Skeletal muscle tissue (tissue), 4 donors: ENCODE data around the gene ALDH1A1. TPM values are rescaled to one million over a fixed set of nuclear protein-coding genes. Genes with fewer than 3 reads are reported as not detected.
"Not testable (repeated sequence)": the region's sequence is repeated elsewhere in the genome, so short reads cannot be mapped to it uniquely, and the experiment has no call there.

ENCODE experiments used
- H3K27ac ChIP-seq: one replicate; pipeline ENCODE4 v1.7.0; 2013; ENCODE audit warnings: mild to moderate bottlenecking, low read depth, low read length, inconsistent platforms
- H3K27me3 ChIP-seq, 3 donors: one replicate each; pipeline ENCODE4 v1.7.0; 2013; ENCODE audit warnings: low read length in 3 of 3; ENCODE audit not compliant: control insufficient read depth in 3 of 3, insufficient read depth in 3 of 3
- H3K36me3 ChIP-seq, 3 donors: one replicate each; pipeline ENCODE4 v1.7.0; 2013; ENCODE audit warnings: low read length in 3 of 3; ENCODE audit not compliant: control insufficient read depth in 3 of 3, insufficient read depth in 3 of 3
- H3K4me1 ChIP-seq, 3 donors: one replicate each; pipeline ENCODE4 v1.7.0; 2013; ENCODE audit warnings: low read length in 3 of 3, mild to moderate bottlenecking in 3 of 3; ENCODE audit not compliant: control insufficient read depth in 3 of 3, insufficient read depth in 3 of 3
- H3K4me3 ChIP-seq, 3 donors: one replicate each; pipeline ENCODE4 v1.7.0; 2013; ENCODE audit warnings: low read length in 3 of 3
- H3K9ac ChIP-seq, 3 donors: one replicate each; pipeline ENCODE4 v1.7.0; 2013; ENCODE audit warnings: low read length in 3 of 3, mild to moderate bottlenecking in 3 of 3, moderate library complexity in 2 of 3, low read depth in 1 of 3
- H3K9me3 ChIP-seq, 3 donors: one replicate each; pipeline ENCODE4 v1.7.0; 2013; ENCODE audit warnings: low read length in 3 of 3; ENCODE audit not compliant: control insufficient read depth in 3 of 3
- total RNA-seq: library from RNA; depleted of rRNA; stranded (reverse); fragments of >200 nt; gene quantifications from one replicate; pipeline ENCODE4 v1.2.3, GENCODE V29; 2014
- donor health status: Osteomylitis.

The ALDH1A1 gene
- total RNA-seq, 1 donor from 2014 or later: 52.7 TPM

GRCh38 chr9:72871685-72872084, 81.2 kb downstream of the ALDH1A1 start:
- Histone ChIP-seq H3K27ac (no peak overlapping the region), H3K4me1 (peaks cover 0 to 2% (median 0%) of the 10 kb centered on the region in 3 donors), H3K9ac (peak overlapping the region in 1 of 3 donors; percentile 51), H3K36me3 (no peaks in the 10 kb centered on the region), H3K9me3 (no peaks in the 10 kb centered on the region), H3K4me3 (peak overlapping the region in 2 of 3 donors; percentile 2 to 34), H3K27me3 (no peaks in the 10 kb centered on the region)

- Histone ChIP-seq H3K27me3 (no peaks in the 10 kb centered on the region), H3K9ac (no peak overlapping the region), H3K4me1 (no peaks in the 10 kb centered on the region), H3K4me3 (no peak overlapping the region), H3K36me3 (no peaks in the 10 kb centered on the region), H3K9me3 (no peaks in the 10 kb centered on the region), H3K27ac (no peak overlapping the region)
Measured at GRCh38 chr9:72864327-72864726, 88.5 kb downstream of the ALDH1A1 start.

- Histone ChIP-seq H3K27me3 (no peaks in the 10 kb centered on the region), H3K27ac (no peak overlapping the region), H3K4me1 (peaks cover 0 to under 1% (median under 1%) of the 10 kb centered on the region in 3 donors)
Measured at GRCh38 chr9:72863456-72864094, 89.3 kb downstream of the ALDH1A1 start.

GRCh38 chr9:72862788-72863187, 90.1 kb downstream of the ALDH1A1 start:
- H3K27ac ChIP-seq, H3K4me1 ChIP-seq, H3K27me3 ChIP-seq, H3K9me3 ChIP-seq, H3K36me3 ChIP-seq, H3K9ac ChIP-seq, H3K4me3 ChIP-seq: not testable (repeated sequence)

More at GRCh38 chr9:72863456-72864094, 89.3 kb downstream of the ALDH1A1 start:
- Histone ChIP-seq H3K9me3 (no peaks in the 10 kb centered on the region), H3K36me3 (no peaks in the 10 kb centered on the region), H3K9ac (no peak overlapping the region), H3K4me3 (no peak overlapping the region)

- H3K27me3 ChIP-seq: no peaks in the 10 kb centered on the region
- H3K27ac ChIP-seq: no peak overlapping the region
- no peak overlapping the region for H3K9ac ChIP-seq
- no peaks in the 10 kb centered on the region for H3K36me3 ChIP-seq
- no peaks in the 10 kb centered on the region for H3K9me3 ChIP-seq
- H3K4me1 ChIP-seq: peaks cover 9 to 15% (median 11%) of the 10 kb centered on the region in 3 donors
- no peak overlapping the region for H3K4me3 ChIP-seq
Measured at GRCh38 chr9:72858089-72858912, 94.6 kb downstream of the ALDH1A1 start.

- no peak overlapping the region for H3K27ac ChIP-seq
Measured at GRCh38 chr9:72857624-72857996, 95.2 kb downstream of the ALDH1A1 start.

GRCh38 chr9:72856972-72857623, 95.8 kb downstream of the ALDH1A1 start:
- H3K27ac ChIP-seq: no peak overlapping the region
- peaks cover 9 to 15% (median 11%) of the 10 kb centered on the region in 3 donors for H3K4me1 ChIP-seq
- H3K36me3 ChIP-seq: no peaks in the 10 kb centered on the region
- H3K9ac ChIP-seq: no peak overlapping the region
- H3K4me3 ChIP-seq: no peak overlapping the region
- H3K9me3 ChIP-seq: no peaks in the 10 kb centered on the region
- H3K27me3 ChIP-seq: no peaks in the 10 kb centered on the region

More at GRCh38 chr9:72857624-72857996, 95.2 kb downstream of the ALDH1A1 start:
- no peaks in the 10 kb centered on the region for H3K36me3 ChIP-seq
- no peaks in the 10 kb centered on the region for H3K9me3 ChIP-seq
- H3K9ac ChIP-seq: no peak overlapping the region
- no peaks in the 10 kb centered on the region for H3K27me3 ChIP-seq
- H3K4me1 ChIP-seq: peaks cover 9 to 15% (median 11%) of the 10 kb centered on the region in 3 donors
- no peak overlapping the region for H3K4me3 ChIP-seq

GRCh38 chr9:72855890-72856523, 96.8 kb downstream of the ALDH1A1 start:
- H3K27me3 ChIP-seq: no peaks in the 10 kb centered on the region
- H3K27ac ChIP-seq: no peak overlapping the region
- H3K36me3 ChIP-seq: no peaks in the 10 kb centered on the region
- no peaks in the 10 kb centered on the region for H3K9me3 ChIP-seq
- H3K4me1 ChIP-seq: peaks cover 9 to 15% (median 11%) of the 10 kb centered on the region in 3 donors
- no peak overlapping the region for H3K4me3 ChIP-seq
- H3K9ac ChIP-seq: no peak overlapping the region

GRCh38 chr9:72855321-72855720, 97.5 kb downstream of the ALDH1A1 start:
- Histone ChIP-seq H3K4me1 (peaks cover 9 to 15% (median 11%) of the 10 kb centered on the region in 3 donors), H3K4me3 (no peak overlapping the region), H3K9ac (no peak overlapping the region), H3K36me3 (no peaks in the 10 kb centered on the region), H3K9me3 (no peaks in the 10 kb centered on the region), H3K27ac (no peak overlapping the region), H3K27me3 (no peaks in the 10 kb centered on the region)
